K562 (cell line): ENCODE data around the gene MEA1. TPM values are rescaled to one million over a fixed set of nuclear protein-coding genes. Genes with fewer than 3 reads are reported as not detected.
A peak's percentile ranks its signal among the peaks of the same experiment; 100 is the strongest.

ENCODE experiments used
- ATF4 ChIP-seq: fragments of 450-650 bp; formaldehyde crosslinking; IDR thresholded peaks from 2 replicates; pipeline ENCODE4 v1.4.0; 2022; ENCODE audit warnings: mild to moderate bottlenecking, moderate library complexity
- CHD7 ChIP-seq: fragments of 200-600 bp; sonication (generic); IDR thresholded peaks from one replicate; pipeline ENCODE4 v1.6.1; 2012; ENCODE audit warnings: mild to moderate bottlenecking, low read depth, low read length, inconsistent platforms
- FOXP4 ChIP-seq: sonication (generic); formaldehyde crosslinking; IDR thresholded peaks from 2 replicates; pipeline ENCODE4 v1.8.0; 2022; ENCODE audit warnings: mild to moderate bottlenecking, missing genetic modification reagents, borderline replicate concordance
- GATAD2B ChIP-seq: fragments of 450-650 bp; IDR thresholded peaks from 2 replicates; pipeline ENCODE4 v1.6.1; 2017; ENCODE audit warnings: mild to moderate bottlenecking, borderline replicate concordance
- GTF2E2 ChIP-seq: fragments of 200-800 bp; sonication (Bioruptor generic); IDR thresholded peaks from 2 replicates; pipeline ENCODE4 v1.6.1; 2016; ENCODE audit warnings: missing genetic modification characterization, missing compliant biosample characterization
- HMG20B ChIP-seq: fragments of 250-450 bp; sonication (Bioruptor Pico); IDR thresholded peaks from 2 replicates; pipeline ENCODE4 v1.5.0; 2021; ENCODE audit warnings: mild to moderate bottlenecking
- JUND ChIP-seq, 2 experiments: IDR thresholded peaks; 2 replicates in 1 of 2; 3 replicates in 1 of 2; pipeline ENCODE4 v1.6.1; 2011; ENCODE audit warnings: borderline replicate concordance in 2 of 2, low read depth in 2 of 2, low read length in 2 of 2, improper control_type of control experiment in 1 of 2, missing biosample characterization in 1 of 2, missing genetic modification characterization in 1 of 2, missing genetic modification reagents in 1 of 2
- MIER1 ChIP-seq: fragments of 450-650 bp; IDR thresholded peaks from 2 replicates; pipeline ENCODE4 v1.6.1; 2016; ENCODE audit warnings: antibody characterized with exemption, mild to moderate bottlenecking, low read depth
- MLX ChIP-seq, 2 experiments: fragments of 450-650 bp in 1 of 2; sonication (generic) in 1 of 2; formaldehyde crosslinking; conservative IDR thresholded peaks; 2 replicates each; pipeline versions ENCODE4 v1.4.0 to v1.8.1; 2020 to 2022; ENCODE audit warnings: mild to moderate bottlenecking in 1 of 2, missing genetic modification reagents in 1 of 2
- NCOR1 ChIP-seq: fragments of 450-650 bp; IDR thresholded peaks from 2 replicates; pipeline ENCODE4 v1.6.1; 2016; ENCODE audit warnings: mild to moderate bottlenecking, moderate library complexity
- POLR2AphosphoS2 ChIP-seq: IDR thresholded peaks from 2 replicates; pipeline ENCODE4 v1.6.1; 2012; ENCODE audit warnings: low read length, improper control_type of control experiment
- ZNF551 ChIP-seq: fragments of 250-450 bp; sonication (Bioruptor Pico); IDR thresholded peaks from 2 replicates; pipeline ENCODE4 v1.5.0; 2021; ENCODE audit warnings: mild to moderate bottlenecking, moderate library complexity
- ZNF76 ChIP-seq: fragments of 250-450 bp; sonication (Bioruptor Pico); IDR thresholded peaks from 2 replicates; pipeline ENCODE4 v1.4.0; 2020; ENCODE audit warnings: mild to moderate bottlenecking, moderate library complexity, borderline replicate concordance
- polyA plus RNA-seq, 8 experiments: library from polyadenylated mRNA; depleted of rRNA in 4 of 8; stranded (reverse) in 5 of 8; unstranded in 3 of 8; fragments of >200 nt; fragmentation: Nextera tagmentation in 2 of 8; fragmentation: Illumina TruSeq in 1 of 8; extraction: Ambion mirVana in 2 of 8; extraction: Trizol in 1 of 8; gene quantifications; 2 replicates each; pipeline versions ENCODE4 v1.2.1 to v1.2.3, GENCODE V29; 2011 to 2014; ENCODE audit warnings: inconsistent platforms in 1 of 8, missing spikeins in 1 of 8
- total RNA-seq, 7 experiments: library from RNA; depleted of rRNA in 6 of 7; stranded (reverse); fragments of >200 nt in 6 of 7; fragmentation: Illumina TruSeq in 2 of 7; extraction: Trizol in 2 of 7; gene quantifications; 2 replicates each; pipeline versions ENCODE4 v1.2.1 to v1.2.3, GENCODE V29; 2011 to 2021; ENCODE audit warnings: low replicate concordance in 1 of 7

The MEA1 gene
- total and polyA plus RNA-seq, 9 of the 15 experiments (the other 6 are each of a cell fraction or from before 2014, with no cell fraction given), result 86.8 to 210 (median 152) TPM

GRCh38 chr6:42978487-42978838 is 35.3 kb downstream of the MEA1 start (continued):
- TF ChIP-seq JUND (IDR thresholded peaks at IDR 0.05; ENCODE audit: borderline replicate concordance, low read depth, low read length) (no peak), JUND (tag; IDR thresholded peaks at IDR 0.05; ENCODE audit: borderline replicate concordance, low read depth, low read length) (no peak; the same call in 2 of the 3 replicates), NCOR1 (no peak), ZNF551 (CRISPR knock-in tag) (no peak), FOXP4 (CRISPR knock-in tag) (0 out of 2 replicates have a peak, but pooled peaks have one; percentile 16), ZNF76 (CRISPR knock-in tag) (0 out of 2 replicates have a peak, but pooled peaks have one; percentile 7), GATAD2B (no peak), HMG20B (no peak), GTF2E2 (tag) (peak; percentile 21; the same call in 1 of the 2 replicates), ATF4 (CRISPR knock-in tag) (no peak), MIER1 (no peak), POLR2AphosphoS2 (no peak), CHD7 (no peak), MLX (CRISPR knock-in tag; conservative IDR thresholded peaks at IDR 0.05) (no peak)
